LNCAP (cell line): Measurements from ENCODE around the gene HELB.

Experiments
- CTCF ChIP-seq: fragments of 450-650 bp; IDR thresholded peaks from 2 replicates; pipeline ENCODE4 v1.5.1; 2017; ENCODE audit warnings: mild to moderate bottlenecking

Gene HELB

GRCh38 chr12:66345212-66345611 lies 42.9 kb downstream of the HELB start:
- TF ChIP-seq CTCF, result no peak

GRCh38 chr12:66345956-66346355 lies 43.7 kb downstream of the HELB start:
- no peak for TF ChIP-seq CTCF

GRCh38 chr12:66351301-66351700 lies 49.0 kb downstream of the HELB start:
- TF ChIP-seq CTCF, result no peak

GRCh38 chr12:66352197-66352596 lies 49.9 kb downstream of the HELB start:
- peak; percentile 46; the same call in 1 of the 2 replicates for TF ChIP-seq CTCF

- TF ChIP-seq CTCF, result no peak
These were observed 50.6 kb downstream of the HELB start for GRCh38 chr12:66352899-66353298.

GRCh38 chr12:66354291-66354690 lies 52.0 kb downstream of the HELB start:
- TF ChIP-seq CTCF, result no peak

GRCh38 chr12:66359300-66359699 lies 57.0 kb downstream of the HELB start:
- TF ChIP-seq CTCF, result no peak

GRCh38 chr12:66361703-66362102 lies 59.4 kb downstream of the HELB start:
- no peak for TF ChIP-seq CTCF
